ENCODE data around the gene SLC34A1.

- TF ChIP-seq CTCF (conservative IDR thresholded peaks at IDR 0.05; ENCODE audit: low read length) (no peak), EZH2phosphoT487 (IDR thresholded peaks at IDR 0.05; ENCODE audit: borderline replicate concordance, low read depth, low read length) (no peak)
These were observed 16.8 kb upstream of the SLC34A1 start for GRCh38 chr5:177367323-177367848.

Measured in OCI-LY7 (cell line).